ACC112 (cell line): ENCODE data around the gene TRNAU1AP.

Experiments
- H2AFZ ChIP-seq: fragments of 200-600 bp; sonication (generic); one replicate; pipeline ENCODE4 v1.6.0; 2017; ENCODE audit warnings: antibody characterized with exemption, low read length; ENCODE audit not compliant: unreplicated experiment
- H3K27ac ChIP-seq: fragments of 200-600 bp; sonication (generic); 2 replicates; pipeline ENCODE4 v1.5.1; 2014; ENCODE audit warnings: low read depth, mild to moderate bottlenecking, antibody characterized with exemption, low read length, moderate library complexity
- H3K27me3 ChIP-seq: fragments of 200-600 bp; sonication (generic); 2 replicates; pipeline ENCODE4 v1.6.1; 2014; ENCODE audit warnings: mild to moderate bottlenecking, antibody characterized with exemption, low read length, moderate library complexity, mixed read lengths; ENCODE audit not compliant: insufficient read depth
- H3K36me3 ChIP-seq: fragments of 200-600 bp; sonication (generic); 2 replicates; pipeline ENCODE4 v1.6.1; 2016; ENCODE audit warnings: mild to moderate bottlenecking, antibody characterized with exemption, low read length, moderate library complexity, mixed read lengths; ENCODE audit not compliant: insufficient read depth
- H3K4me1 ChIP-seq: fragments of 200-600 bp; sonication (generic); one replicate; pipeline ENCODE4 v1.6.1; 2016; ENCODE audit warnings: low read length, mixed read lengths; ENCODE audit not compliant: insufficient read depth, unreplicated experiment, control insufficient read depth
- H3K4me3 ChIP-seq: fragments of 200-600 bp; sonication (generic); 2 replicates; pipeline ENCODE4 v1.5.1; 2014; ENCODE audit warnings: mild to moderate bottlenecking, low read depth, low read length
- H3K79me2 ChIP-seq: fragments of 200-600 bp; sonication (generic); one replicate; pipeline ENCODE4 v1.6.0; 2016; ENCODE audit warnings: low read length; ENCODE audit not compliant: control insufficient read depth, unreplicated experiment, insufficient read depth

Gene TRNAU1AP

DNA sequence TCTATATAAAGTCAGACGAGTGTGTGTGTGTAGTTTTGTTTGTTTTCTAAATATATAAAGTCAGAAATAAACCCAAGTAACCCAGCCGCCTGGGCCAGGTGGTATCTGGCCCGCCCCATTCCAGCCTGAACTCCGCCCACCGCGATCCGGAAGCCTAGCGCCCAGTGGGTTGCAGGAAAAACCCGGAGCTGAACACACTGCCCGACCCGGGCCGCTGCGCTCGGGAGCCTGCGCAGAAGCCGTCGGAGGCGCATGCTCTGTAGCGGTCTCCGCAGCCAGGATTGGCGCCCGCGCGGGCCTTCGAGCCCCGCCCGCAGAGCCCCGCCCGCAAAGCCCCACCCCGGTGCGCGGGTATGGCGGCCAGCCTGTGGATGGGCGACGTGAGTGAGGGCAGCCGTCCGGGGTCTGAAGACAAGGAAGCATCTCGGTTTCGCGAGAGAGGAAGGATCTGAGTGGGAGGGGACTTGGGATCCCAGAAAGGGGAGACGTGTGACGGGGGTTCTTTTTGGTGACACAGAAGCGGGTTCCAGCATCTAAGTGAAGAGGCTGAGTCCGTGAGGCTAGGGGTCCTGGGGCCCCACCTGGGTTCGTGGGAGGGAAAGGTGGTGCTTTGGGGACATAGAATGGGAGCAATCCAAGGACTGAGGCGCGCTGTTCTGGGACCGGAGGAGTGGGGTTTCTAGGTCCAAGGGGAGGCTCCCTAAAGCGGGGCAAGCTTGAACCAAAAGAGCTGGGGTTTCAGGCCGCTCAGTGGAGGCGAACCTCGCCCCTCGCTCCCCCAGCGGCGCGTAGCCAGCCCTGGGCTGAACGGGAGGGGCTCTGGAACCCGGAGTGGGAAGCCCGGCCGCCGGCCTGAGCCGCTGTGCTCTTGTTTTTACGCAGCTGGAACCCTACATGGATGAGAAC lies at the start of gene TRNAU1AP:
TSS of gene TRNAU1AP (plus strand) at position 328 of the 906 bp plus-strand sequence. CDS start at position 354, 26 bp downstream.
- H3K36me3 ChIP-seq: no peaks in the 10 kb centered on the region
- H3K27ac ChIP-seq: peak within 1 kb of the TSS; percentile 53; the same call in 1 of the 2 replicates
- H3K79me2 ChIP-seq: peaks cover 14% of the 10 kb centered on the region
- H3K27me3 ChIP-seq: no peaks in the 10 kb centered on the region
- peaks cover 6% of the 10 kb centered on the region for H3K4me1 ChIP-seq
- peak within 1 kb of the TSS; percentile 77 for H2AFZ ChIP-seq
- peak within 1 kb of the TSS; percentile 88 for H3K4me3 ChIP-seq

DNA sequence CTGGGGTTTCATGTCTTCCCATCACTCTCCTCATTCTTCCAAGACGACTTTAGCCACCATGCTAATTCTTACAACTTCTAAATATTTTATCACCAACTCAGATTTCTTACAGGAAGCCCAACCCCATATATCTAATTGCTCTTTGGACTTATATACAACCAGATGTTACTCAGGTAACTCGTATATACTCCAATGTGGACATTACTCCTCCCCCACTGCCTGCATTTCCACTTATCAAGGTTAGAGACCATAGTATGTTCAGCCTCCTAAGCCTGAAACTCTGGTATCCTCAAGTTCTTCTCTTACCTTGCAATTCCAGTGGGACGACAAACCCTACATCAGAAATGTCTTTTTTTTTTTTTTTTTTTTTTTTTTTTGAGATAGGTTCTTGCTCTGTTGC lies 49.8 kb upstream of the TRNAU1AP start:
- Histone ChIP-seq H3K27ac (no peak overlapping the region), H3K4me3 (no peak overlapping the region), H2AFZ (no peak overlapping the region), H3K79me2 (peaks cover 26% of the 10 kb centered on the region), H3K27me3 (no peaks in the 10 kb centered on the region), H3K4me1 (peaks cover 8% of the 10 kb centered on the region), H3K36me3 (peaks cover 20% of the 10 kb centered on the region)

DNA sequence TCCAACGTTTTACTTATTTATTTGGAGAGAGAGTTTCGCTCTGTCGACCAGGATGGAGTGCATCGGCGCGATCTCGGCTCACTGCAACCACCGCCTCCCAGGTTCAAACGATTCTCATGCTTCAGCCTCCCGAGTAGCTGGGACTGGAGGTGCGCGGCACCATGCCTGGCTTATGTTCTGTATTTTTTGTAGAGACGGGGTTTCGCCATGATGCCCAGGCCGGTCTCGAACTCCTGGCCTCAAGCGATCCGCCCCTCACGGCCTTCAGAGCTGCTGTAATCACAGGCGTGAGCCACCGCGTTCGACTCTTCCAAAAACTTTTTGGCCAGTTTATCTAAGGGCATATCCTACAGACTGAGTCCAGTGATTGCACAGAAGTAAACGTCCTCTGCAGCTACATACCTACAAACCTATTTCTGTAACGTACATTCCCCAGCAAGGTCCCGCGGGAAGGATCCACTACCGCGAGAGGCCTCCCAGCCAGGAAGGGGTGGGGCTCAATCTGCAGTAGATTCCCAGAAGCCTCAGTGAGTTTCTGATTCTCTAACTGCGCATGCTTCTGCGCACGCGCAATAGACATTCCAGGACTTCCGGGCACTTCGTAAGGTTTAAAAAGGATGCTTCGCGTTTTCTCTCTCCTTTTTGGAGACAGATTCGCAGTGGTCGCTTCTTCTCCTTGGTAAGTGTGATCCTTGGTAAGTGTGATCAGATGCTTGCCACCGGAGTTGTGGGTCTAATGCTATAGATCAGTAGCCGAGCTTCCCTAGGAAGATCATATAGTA lies 47.3 kb upstream of the TRNAU1AP start, which contains the start of gene RCC1:
TSS of gene RCC1 (plus strand) at position 638 of the 782 bp plus-strand sequence. CDS start 23,824 bp downstream, outside the sequence.
- peaks cover 49% of the 10 kb centered on the region for H3K79me2 ChIP-seq
- peak within 1 kb of the TSS; percentile 96 for H3K27ac ChIP-seq
- H3K27me3 ChIP-seq: no peaks in the 10 kb centered on the region
- peaks cover 45% of the 10 kb centered on the region for H3K36me3 ChIP-seq
- peak within 1 kb of the TSS; percentile 80 for H3K4me3 ChIP-seq
- peaks cover 33% of the 10 kb centered on the region for H3K4me1 ChIP-seq
- H2AFZ ChIP-seq: peak within 1 kb of the TSS; percentile 98

DNA sequence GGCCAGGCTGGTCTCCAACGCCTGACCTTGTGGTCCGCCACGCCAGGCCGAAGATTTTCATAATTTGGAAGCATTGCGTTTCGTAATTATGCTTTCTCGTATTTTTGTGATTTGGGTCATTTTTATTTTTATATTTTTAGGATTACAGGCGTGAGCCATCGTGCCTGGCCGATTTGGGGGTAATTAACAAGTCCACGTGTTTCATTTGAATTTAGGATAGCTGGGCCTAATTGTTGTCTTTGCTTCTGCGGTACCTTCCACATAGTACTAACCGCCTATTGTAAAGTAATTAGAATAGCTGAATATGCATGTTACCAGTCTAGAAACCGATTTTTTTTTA lies 46.0 kb upstream of the TRNAU1AP start:
- peaks cover 51% of the 10 kb centered on the region for H3K79me2 ChIP-seq
- H3K4me1 ChIP-seq: peaks cover 32% of the 10 kb centered on the region
- H3K27me3 ChIP-seq: no peaks in the 10 kb centered on the region
- H3K27ac ChIP-seq: peak overlapping the region; percentile 96
- H3K36me3 ChIP-seq: peaks cover 49% of the 10 kb centered on the region
- H2AFZ ChIP-seq: no peak overlapping the region
- peak overlapping the region; percentile 80 for H3K4me3 ChIP-seq

DNA sequence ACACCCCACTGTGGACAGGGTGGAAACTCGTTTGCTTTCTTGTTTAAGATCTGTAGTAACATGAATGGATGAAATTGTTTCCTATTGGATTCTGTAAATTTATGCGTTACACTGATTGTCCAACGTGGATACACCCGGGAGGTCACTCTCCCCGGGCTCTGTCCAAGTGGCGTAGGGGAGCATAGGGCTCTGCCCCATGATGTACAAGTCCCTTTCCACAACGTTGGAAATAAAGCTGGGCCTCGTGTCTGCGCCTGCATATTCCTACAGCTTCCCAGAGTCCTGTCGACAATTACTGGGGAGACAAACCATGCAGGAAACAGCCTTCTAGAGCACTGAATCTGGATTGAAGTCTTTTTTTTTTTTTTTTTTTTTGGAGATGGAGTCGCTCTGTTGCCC lies 45.6 kb upstream of the TRNAU1AP start:
- Histone ChIP-seq H3K27me3 (no peaks in the 10 kb centered on the region), H3K36me3 (peaks cover 49% of the 10 kb centered on the region), H3K27ac (peak overlapping the region; percentile 96), H3K4me3 (peak overlapping the region; percentile 80), H3K4me1 (peaks cover 32% of the 10 kb centered on the region), H3K79me2 (peaks cover 51% of the 10 kb centered on the region), H2AFZ (no peak overlapping the region)

DNA sequence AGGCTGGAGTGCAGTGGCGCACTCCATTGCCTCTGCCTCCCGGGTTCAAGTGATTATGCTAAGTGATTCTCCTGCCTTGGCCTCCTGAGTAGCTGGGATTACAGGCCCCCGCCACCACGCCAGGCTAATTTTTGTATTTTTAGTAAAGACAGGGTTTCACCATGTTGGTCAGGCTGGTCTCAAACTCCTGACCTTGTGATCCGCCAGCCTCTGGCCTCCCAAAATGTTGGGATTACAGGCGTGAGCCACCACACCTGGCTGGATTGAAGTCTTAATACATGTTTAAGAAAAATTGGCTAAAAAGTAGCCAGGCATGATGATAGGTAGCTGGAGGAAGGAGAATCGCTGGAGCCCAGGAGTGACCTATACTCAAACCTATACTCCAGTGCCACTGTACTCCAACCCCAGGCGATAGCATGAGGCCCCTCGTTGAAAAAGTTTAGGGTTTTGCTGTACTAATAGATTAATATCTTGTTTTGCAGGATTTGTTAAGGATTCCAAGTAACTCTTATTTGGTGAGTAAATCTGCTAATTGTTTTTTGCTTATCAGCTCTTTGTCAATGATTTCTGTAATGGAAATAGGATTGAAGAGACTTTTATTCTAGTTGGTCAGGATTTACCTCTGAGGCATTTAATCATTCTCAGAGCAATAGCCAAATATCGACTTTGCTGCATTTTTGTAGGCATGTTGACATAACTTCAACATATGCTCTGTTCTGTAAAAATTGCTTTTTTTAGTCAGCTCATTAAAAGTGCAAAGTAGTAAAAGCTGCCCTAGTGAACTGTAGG lies 45.0 kb upstream of the TRNAU1AP start:
- Histone ChIP-seq H3K27ac (peak overlapping the region; percentile 96), H3K79me2 (peaks cover 51% of the 10 kb centered on the region), H3K4me1 (peaks cover 32% of the 10 kb centered on the region), H3K4me3 (peak overlapping the region; percentile 80), H3K36me3 (peaks cover 49% of the 10 kb centered on the region), H3K27me3 (no peaks in the 10 kb centered on the region), H2AFZ (no peak overlapping the region)

DNA sequence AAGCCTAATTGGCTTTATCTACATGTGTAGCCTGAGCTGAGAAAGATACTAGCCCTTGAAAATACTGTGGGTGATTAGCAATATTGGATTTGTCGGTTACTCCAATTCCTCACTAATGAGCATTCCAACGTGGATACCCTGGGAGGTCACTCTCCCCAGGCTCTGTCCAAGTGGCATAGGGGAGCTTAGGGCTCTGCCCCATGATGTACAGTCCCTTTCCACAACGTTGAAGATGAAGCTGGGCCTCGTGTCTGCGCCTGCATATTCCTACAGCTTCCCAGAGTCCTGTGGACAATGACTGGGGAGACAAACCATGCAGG lies 44.5 kb upstream of the TRNAU1AP start:
- Histone ChIP-seq H2AFZ (no peak overlapping the region), H3K27ac (peak overlapping the region; percentile 96), H3K27me3 (no peaks in the 10 kb centered on the region), H3K79me2 (peaks cover 51% of the 10 kb centered on the region), H3K4me3 (peak overlapping the region; percentile 80), H3K4me1 (peaks cover 32% of the 10 kb centered on the region), H3K36me3 (peaks cover 49% of the 10 kb centered on the region)

DNA sequence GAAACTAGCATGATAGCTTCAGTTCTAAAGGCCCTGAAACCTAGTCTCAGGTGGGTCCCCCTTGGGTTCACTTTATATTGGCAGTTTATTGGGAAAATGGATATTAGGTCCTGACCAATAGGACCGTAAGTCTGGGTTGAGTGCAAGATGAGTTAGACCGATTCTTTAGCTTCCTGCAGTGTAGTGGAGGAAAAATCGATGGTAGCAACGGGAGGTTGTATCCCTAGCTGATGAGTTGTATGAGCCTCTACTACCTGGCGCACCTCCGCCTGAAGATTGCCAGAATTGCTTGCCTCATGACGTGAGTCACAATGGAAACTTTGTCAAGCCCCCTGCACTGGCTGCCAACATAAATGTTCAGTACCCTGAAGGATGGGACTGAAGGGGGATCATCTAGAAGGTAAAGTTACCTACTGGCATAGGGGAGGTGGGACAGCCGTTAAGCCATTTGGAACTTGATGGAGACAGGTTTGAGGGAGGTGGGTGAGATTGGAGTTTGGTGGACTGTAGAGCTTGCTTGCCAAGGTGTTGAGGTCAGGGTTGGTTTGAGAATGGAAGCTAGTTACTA lies 43.1 kb upstream of the TRNAU1AP start:
- Histone ChIP-seq H3K27me3 (no peaks in the 10 kb centered on the region), H3K36me3 (peaks cover 49% of the 10 kb centered on the region), H3K27ac (peak overlapping the region; percentile 96), H3K4me1 (peaks cover 32% of the 10 kb centered on the region), H3K79me2 (peaks cover 51% of the 10 kb centered on the region), H2AFZ (no peak overlapping the region), H3K4me3 (peak overlapping the region; percentile 80)

DNA sequence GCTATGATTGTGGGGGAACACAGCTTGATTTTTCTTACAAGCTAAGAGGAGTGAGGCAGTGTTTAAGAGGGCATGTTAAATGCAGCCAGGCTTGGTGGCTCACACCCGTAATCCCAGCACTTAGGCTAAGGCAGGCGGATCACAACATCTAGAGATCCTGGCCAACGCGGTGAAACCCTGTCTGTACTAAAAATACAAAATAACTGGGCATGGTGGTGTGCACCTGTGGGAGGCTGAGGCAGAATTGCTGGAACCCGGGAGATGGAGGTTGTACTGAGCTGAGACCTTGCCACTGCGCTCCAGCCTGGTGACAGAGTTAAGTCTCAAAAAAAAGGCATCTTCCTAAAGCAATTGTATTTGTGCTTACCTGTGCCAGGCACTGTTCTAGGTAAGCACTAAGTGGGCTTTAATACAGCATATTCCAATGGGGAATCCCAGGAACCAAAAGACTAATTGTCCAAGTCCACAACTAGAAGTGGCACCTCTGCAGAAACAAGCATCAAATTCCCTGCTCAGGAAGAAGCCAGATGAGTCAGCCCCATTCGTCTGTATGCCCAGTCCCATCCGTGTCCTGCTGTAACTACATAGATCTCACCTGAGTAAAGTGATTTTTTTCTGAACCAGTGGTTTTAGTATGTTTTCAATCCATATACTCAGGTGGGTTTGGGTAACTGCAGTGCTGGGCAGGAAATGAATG lies 42.5 kb upstream of the TRNAU1AP start:
- Histone ChIP-seq H3K36me3 (peaks cover 49% of the 10 kb centered on the region), H3K4me1 (peaks cover 32% of the 10 kb centered on the region)

More for the DNA sequence above, 42.5 kb upstream of the TRNAU1AP start:
- H3K27ac ChIP-seq: peak overlapping the region; percentile 96
- H3K79me2 ChIP-seq: peaks cover 47% of the 10 kb centered on the region
- H2AFZ ChIP-seq: no peak overlapping the region
- peak overlapping the region; percentile 80 for H3K4me3 ChIP-seq
- H3K27me3 ChIP-seq: no peaks in the 10 kb centered on the region
